ENCODE measurements around the gene KCNJ9.
"Not testable (repeated sequence)": the region's sequence is repeated elsewhere in the genome, so short reads cannot be mapped to it uniquely, and the experiment has no call there.

KCNJ9 gene

DNA sequence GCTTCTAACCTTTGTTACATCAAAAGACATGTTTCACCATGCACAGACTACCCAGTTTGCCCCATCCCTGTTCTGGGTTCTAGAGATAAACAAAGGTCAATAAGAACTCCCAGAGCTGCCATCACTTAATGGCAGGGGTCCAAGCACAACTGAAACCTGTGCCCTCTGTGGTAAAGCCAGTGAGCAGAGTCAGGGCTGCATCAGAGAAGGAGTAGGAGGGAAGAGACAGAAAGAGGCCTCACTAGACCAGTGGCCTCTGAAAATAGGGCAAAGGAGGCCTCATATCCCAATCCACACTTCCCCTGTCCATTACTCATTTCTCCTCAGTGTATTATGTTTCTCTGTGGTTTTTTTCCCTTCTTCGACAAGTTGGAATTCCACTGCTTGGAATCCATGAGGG, 44.4 kb downstream of the KCNJ9 start:
- no peak for DNase-seq
- TF ChIP-seq GATA1 (IDR thresholded peaks at IDR 0.05; ENCODE audit: low read depth, low read length) (no peak), POLR2A (IDR thresholded peaks at IDR 0.05; ENCODE audit: low read length) (no peak)

DNA sequence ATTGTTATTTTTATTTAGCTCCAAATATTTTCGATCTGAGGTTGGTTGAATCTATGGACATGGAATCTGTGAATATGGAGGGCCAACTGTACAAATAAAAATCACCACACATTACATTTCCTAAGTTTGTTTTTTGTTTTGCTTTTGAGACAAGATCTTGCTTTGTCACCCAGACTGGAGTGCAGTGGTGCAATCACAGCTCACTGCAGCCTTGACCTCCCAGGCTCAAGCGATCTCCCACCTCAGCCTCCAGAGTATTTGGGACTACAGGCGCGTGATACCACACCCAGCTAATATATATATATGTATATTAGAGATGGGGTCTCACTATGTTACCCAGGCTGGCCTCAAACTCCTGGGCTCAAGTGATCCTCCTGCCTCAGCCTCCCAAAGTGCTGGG, 45.0 kb downstream of the KCNJ9 start:
- not testable (repeated sequence) for DNase-seq

DNA sequence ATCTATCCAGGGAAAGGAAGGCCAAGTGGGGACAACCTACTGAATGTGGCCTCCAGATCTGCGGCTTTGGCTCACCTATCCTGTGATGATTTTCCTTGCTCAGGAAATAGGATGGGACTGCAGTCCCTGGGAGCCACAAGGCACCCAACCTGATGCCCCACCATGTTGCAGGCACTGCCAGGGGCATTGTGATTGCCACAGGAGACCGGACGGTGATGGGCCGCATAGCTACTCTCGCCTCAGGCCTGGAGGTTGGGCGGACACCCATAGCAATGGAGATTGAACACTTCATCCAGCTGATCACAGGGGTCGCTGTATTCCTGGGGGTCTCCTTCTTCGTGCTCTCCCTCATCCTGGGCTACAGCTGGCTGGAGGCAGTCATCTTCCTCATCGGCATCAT, 46.0 kb downstream of the KCNJ9 start:
- TF ChIP-seq GATA1 (IDR thresholded peaks at IDR 0.05; ENCODE audit: low read depth, low read length) = no peak
- no peak for TF ChIP-seq POLR2A (IDR thresholded peaks at IDR 0.05; ENCODE audit: low read length)

DNA sequence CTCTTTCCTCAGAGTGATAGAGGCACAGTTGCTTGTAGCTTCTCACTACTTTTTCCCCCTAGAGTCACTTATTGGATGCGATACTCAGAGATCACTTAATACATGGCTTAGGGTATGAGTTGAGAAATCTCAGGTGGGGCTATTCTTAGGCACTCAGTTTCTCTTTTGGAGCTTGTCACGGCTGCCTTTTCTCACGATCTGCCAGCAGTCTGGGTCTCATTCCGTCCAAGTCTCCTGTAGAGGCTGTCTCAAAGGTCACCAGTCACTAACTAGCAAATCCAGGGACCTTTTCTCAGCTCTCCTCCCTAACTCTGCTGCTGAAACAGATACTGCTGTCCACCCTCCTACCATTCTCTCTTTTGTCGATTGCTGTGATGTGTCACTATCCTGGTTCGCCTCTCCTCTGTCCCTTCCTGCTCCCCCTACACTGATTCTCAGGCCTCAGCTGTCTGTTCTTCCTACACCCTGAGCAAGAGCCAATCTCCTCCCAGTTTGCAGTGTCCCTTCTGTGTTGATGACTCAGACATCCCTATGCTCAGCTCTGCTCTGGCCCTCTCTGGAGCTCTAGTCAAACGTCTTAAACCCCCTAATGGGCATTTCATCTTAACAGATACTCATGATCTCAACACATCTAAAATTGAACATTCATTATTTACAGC, 46.7 kb downstream of the KCNJ9 start:
- TF ChIP-seq GATA1 (IDR thresholded peaks at IDR 0.05; ENCODE audit: low read depth, low read length) (no peak), POLR2A (IDR thresholded peaks at IDR 0.05; ENCODE audit: low read length) (no peak)
- DNase-seq = no peak

More for the DNA sequence above, 46.0 kb downstream of the KCNJ9 start:
- no peak for DNase-seq

DNA sequence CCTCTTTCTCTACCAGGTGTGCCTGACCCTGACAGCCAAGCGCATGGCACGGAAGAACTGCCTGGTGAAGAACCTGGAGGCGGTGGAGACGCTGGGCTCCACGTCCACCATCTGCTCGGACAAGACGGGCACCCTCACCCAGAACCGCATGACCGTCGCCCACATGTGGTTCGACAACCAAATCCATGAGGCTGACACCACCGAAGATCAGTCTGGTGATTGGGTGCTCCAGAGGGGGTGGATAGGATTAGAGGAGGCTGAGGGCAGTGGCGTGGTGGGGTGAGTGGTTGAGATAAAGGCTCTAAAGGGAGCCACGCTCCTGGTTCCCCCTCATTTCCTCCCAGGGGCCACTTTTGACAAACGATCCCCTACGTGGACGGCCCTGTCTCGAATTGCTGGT, 47.3 kb downstream of the KCNJ9 start:
- TF ChIP-seq POLR2A (IDR thresholded peaks at IDR 0.05; ENCODE audit: low read length) = no peak
- TF ChIP-seq GATA1 (IDR thresholded peaks at IDR 0.05; ENCODE audit: low read depth, low read length) = no peak
- no peak for DNase-seq

DNA sequence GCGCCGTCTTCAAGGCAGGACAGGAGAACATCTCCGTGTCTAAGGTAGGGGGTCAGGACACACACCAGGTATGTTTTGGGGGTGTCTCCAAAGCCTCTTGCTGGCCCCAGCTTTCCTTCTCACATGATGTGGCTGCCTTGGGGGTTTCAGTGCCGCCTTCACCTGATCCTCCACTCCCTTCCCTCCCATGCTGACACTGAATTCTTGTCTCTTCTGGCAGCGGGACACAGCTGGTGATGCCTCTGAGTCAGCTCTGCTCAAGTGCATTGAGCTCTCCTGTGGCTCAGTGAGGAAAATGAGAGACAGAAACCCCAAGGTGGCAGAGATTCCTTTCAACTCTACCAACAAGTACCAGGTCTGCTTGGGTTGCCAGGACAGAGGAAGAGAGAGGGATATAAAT, 47.7 kb downstream of the KCNJ9 start:
- TF ChIP-seq POLR2A (IDR thresholded peaks at IDR 0.05; ENCODE audit: low read length) (no peak), GATA1 (IDR thresholded peaks at IDR 0.05; ENCODE audit: low read depth, low read length) (no peak)

DNA sequence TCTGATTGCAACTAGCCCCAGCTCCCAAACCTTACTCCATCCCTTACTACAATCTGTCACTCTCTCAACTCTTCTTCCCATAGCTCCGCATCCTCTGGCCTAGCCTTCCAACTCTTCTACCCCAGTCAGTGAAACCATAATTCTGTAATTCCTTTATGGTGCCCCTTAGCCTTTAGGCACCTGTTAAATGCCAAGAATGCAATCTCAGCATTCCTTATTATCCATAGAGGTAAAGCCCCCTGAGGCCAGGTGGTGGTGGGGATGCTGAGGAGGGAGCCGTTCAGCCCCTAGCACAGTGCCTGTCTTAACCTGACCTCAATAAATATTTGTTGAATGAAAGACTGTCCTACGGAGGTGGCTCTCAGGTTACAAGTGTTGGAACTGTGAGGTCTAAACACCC, 48.2 kb downstream of the KCNJ9 start:
- DNase-seq = no peak
- TF ChIP-seq GATA1 (IDR thresholded peaks at IDR 0.05; ENCODE audit: low read depth, low read length) = no peak
- TF ChIP-seq POLR2A (IDR thresholded peaks at IDR 0.05; ENCODE audit: low read length) = no peak

More for the DNA sequence above, 47.7 kb downstream of the KCNJ9 start:
- DNase-seq = no peak

DNA sequence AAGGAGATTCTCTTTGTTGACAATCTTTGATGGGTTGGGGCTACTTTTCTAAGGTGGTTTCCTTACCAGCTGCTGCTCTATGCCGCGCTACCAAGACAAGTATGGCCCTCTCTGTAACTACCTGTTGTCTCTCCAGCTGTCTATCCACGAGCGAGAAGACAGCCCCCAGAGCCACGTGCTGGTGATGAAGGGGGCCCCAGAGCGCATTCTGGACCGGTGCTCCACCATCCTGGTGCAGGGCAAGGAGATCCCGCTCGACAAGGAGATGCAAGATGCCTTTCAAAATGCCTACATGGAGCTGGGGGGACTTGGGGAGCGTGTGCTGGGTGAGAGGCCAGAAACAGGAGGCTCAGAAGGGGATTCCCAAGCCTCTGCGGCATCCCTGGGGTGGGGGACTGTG, 48.6 kb downstream of the KCNJ9 start:
- no peak for TF ChIP-seq POLR2A (IDR thresholded peaks at IDR 0.05; ENCODE audit: low read length)
- TF ChIP-seq GATA1 (IDR thresholded peaks at IDR 0.05; ENCODE audit: low read depth, low read length) = no peak
- no peak for DNase-seq

DNA sequence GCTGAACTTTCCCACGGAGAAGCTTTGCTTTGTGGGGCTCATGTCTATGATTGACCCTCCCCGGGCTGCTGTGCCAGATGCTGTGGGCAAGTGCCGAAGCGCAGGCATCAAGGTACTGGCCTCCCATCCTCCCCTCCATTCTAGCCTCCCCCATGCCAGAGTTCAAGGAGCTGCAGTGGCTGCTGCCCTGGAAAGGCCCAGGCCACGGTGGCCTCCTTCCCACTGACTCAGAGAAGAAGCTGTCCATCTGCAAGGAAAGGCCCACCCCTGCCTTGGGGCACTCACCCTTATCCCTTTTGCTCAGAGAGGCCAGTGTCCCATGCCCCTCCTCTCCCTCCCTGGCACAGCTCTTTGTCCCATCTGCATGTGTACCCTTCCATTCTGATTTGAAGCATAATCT, 49.1 kb downstream of the KCNJ9 start:
- no peak for TF ChIP-seq GATA1 (IDR thresholded peaks at IDR 0.05; ENCODE audit: low read depth, low read length)
- no peak for TF ChIP-seq POLR2A (IDR thresholded peaks at IDR 0.05; ENCODE audit: low read length)
- no peak for DNase-seq

DNA sequence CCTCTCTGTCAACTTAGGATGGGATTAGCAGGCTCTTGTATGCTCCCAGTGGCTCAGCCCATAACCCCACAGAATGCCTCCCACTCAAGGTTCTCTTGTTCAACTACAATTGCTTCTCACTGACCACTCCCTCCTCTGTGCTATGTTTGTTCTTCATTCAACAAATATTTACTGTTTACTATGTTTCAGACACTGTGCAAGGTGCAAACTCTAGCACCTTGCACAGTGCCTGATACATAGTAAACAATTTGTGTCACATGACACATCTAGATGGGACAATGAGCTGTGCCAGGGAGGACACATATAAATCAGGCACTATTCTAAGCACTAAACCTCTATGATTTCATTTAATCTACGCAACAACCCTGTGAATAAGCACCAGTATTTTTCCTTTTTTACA, 49.6 kb downstream of the KCNJ9 start:
- TF ChIP-seq GATA1 (IDR thresholded peaks at IDR 0.05; ENCODE audit: low read depth, low read length) (no peak), POLR2A (IDR thresholded peaks at IDR 0.05; ENCODE audit: low read length) (no peak)
- no peak for DNase-seq

DNA sequence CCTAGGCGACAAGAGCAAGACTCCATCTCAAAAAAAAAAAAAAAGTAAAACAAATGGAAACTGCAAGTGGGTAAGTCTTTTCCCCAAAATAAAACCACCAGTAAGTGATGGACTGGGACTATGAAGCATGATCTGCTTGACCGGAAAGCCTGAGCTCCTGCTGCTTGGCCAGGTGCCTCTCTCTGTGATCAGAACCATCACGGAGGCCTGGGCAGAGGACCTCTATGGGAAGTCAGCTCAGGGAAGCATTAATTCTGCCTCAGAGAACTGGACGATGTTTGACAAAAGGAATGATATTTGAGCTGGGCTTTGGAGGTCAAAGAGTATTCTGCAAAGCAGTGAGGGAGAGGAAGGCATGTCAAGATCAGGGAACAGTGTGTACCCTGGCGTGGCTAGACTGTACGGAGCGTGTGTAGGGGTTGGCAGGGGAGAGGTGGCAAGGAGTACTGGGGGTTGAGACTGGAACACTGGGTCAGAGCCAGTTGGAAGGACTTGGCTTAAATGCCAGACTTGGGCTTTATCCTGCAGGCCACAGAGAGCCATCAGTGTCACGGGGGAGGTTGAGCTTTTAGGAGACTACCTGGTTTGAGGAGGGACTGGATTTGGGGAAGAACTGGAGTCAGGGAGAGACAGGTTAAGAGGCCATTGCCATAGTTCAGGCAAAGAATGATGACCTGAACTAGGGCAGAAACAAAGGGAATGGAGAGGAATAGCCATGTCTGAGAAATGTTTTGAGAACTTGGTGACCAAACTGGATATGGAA, 50.6 kb downstream of the KCNJ9 start:
- TF ChIP-seq POLR2A (IDR thresholded peaks at IDR 0.05; ENCODE audit: low read length) = no peak
- no peak for TF ChIP-seq GATA1 (IDR thresholded peaks at IDR 0.05; ENCODE audit: low read depth, low read length)
- no peak for DNase-seq

DNA sequence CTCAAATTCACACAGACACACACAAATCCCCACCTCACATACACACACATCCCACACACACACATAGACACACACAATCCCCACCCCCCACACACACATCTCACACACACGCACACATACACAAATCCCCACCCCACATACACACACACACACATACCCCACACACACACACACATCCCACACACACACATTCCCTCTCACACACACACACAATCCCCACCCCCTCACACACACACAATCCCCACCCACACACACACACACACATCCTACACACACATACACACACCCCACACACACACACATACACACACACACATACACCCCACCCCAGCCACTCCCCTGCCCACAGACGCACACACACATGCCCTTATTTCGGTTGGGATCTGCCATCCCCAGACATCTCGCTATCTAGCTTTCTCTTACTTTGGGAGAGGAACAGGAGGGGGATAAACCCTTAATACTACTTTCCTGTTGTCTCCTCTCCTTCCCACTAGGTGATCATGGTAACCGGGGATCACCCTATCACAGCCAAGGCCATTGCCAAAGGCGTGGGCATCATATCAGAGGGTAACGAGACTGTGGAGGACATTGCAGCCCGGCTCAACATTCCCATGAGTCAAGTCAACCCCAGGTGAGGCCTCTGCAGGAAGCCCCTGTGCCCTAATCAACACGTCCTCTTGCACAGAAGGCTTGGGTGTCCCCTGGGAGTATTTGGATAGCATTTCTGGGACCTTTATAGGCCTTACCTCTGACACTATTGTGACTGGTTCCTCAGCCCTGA, 52.8 kb downstream of the KCNJ9 start:
- TF ChIP-seq POLR2A (IDR thresholded peaks at IDR 0.05; ENCODE audit: low read length) = no peak
- TF ChIP-seq GATA1 (IDR thresholded peaks at IDR 0.05; ENCODE audit: low read depth, low read length) = no peak
- no peak for DNase-seq

DNA sequence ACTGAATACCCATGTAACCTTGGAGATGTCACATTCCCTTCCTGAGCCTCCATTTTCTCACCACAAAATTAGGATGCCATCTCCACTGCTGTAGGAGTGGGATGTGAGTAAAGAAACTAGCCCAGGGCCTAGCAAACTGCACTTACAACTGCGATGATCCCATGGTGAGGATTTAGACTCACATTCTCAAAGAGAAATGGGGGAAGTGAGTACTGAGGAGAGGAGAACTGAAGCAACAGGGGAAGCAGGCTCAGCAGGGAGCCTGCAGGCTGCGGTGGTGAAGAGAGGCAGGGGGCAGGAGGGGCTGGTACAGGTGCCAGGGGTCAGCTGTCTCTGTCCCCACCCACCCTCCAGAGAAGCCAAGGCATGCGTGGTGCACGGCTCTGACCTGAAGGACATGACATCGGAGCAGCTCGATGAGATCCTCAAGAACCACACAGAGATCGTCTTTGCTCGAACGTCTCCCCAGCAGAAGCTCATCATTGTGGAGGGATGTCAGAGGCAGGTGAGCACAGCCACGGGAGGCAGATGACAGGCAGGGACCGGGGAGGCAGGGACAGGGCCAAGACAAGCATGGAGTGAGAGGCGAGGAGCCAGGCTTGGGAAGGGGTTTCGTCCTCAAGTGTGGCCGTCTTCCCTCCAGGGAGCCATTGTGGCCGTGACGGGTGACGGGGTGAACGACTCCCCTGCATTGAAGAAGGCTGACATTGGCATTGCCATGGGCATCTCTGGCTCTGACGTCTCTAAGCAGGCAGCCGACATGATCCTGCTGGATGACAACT, 53.6 kb downstream of the KCNJ9 start:
- TF ChIP-seq POLR2A (IDR thresholded peaks at IDR 0.05; ENCODE audit: low read length) (no peak), GATA1 (IDR thresholded peaks at IDR 0.05; ENCODE audit: low read depth, low read length) (no peak)

More for the DNA sequence above, 53.6 kb downstream of the KCNJ9 start:
- DNase-seq = no peak
